Measurements from ENCODE around the gene CRB2.
A peak's percentile ranks its signal among the peaks of the same experiment; 100 is the strongest.

Gene CRB2

GRCh38 chr9:123373946-123374345, 17.9 kb downstream of the CRB2 start:
- no peaks in the 10 kb centered on the region for H3K9me3 Mint-ChIP-seq
- H3K36me3 Mint-ChIP-seq = no peaks in the 10 kb centered on the region
- DNase-seq (ENCODE audit: low spot score in 2 of 2) (no peak), ATAC-seq (no peak)
- H3K4me1 Mint-ChIP-seq = peaks cover 15% of the 10 kb centered on the region
- no peak overlapping the region for H3K27ac Mint-ChIP-seq
- H3K4me3 Mint-ChIP-seq = no peak overlapping the region

- Mint-ChIP-seq H3K4me3 (no peak overlapping the region), H3K9me3 (no peaks in the 10 kb centered on the region), H3K36me3 (no peaks in the 10 kb centered on the region), H3K27ac (no peak overlapping the region), H3K4me1 (peaks cover 15% of the 10 kb centered on the region)
- no peak for DNase-seq (ENCODE audit: low spot score in 2 of 2)
- ATAC-seq = no peak
Measured at GRCh38 chr9:123375469-123376132, 19.6 kb downstream of the CRB2 start.

- Mint-ChIP-seq H3K36me3 (no peaks in the 10 kb centered on the region), H3K9me3 (no peaks in the 10 kb centered on the region), H3K4me1 (peaks cover 15% of the 10 kb centered on the region), H3K27ac (no peak overlapping the region), H3K4me3 (no peak overlapping the region)
- no peak for ATAC-seq
- DNase-seq (ENCODE audit: low spot score in 2 of 2) = no peak
Measured at GRCh38 chr9:123376218-123377071, 20.4 kb downstream of the CRB2 start.

GRCh38 chr9:123377211-123377971, 21.4 kb downstream of the CRB2 start:
- DNase-seq (ENCODE audit: low spot score in 2 of 2) = no peak
- Mint-ChIP-seq H3K4me1 (peaks cover 14% of the 10 kb centered on the region), H3K4me3 (no peak overlapping the region), H3K27ac (no peak overlapping the region), H3K9me3 (no peaks in the 10 kb centered on the region), H3K36me3 (no peaks in the 10 kb centered on the region)
- no peak for ATAC-seq

- no peaks in the 10 kb centered on the region for H3K9me3 Mint-ChIP-seq
- no peak for DNase-seq (ENCODE audit: low spot score in 2 of 2)
- H3K27ac Mint-ChIP-seq = no peak overlapping the region
- ATAC-seq = no peak
- H3K4me3 Mint-ChIP-seq = no peak overlapping the region
- peaks cover 9% of the 10 kb centered on the region for H3K4me1 Mint-ChIP-seq
- H3K36me3 Mint-ChIP-seq = no peaks in the 10 kb centered on the region
Measured at GRCh38 chr9:123378025-123378424, 22.0 kb downstream of the CRB2 start.

GRCh38 chr9:123378956-123379660, 23.1 kb downstream of the CRB2 start:
- no peak overlapping the region for H3K27ac Mint-ChIP-seq
- no peaks in the 10 kb centered on the region for H3K9me3 Mint-ChIP-seq
- H3K4me1 Mint-ChIP-seq = peaks cover 9% of the 10 kb centered on the region
- no peaks in the 10 kb centered on the region for H3K36me3 Mint-ChIP-seq
- no peak overlapping the region for H3K4me3 Mint-ChIP-seq
- DNase-seq (ENCODE audit: low spot score in 2 of 2) = no peak
- ATAC-seq = no peak

- no peak for ATAC-seq
- no peak for DNase-seq (ENCODE audit: low spot score in 2 of 2)
- no peaks in the 10 kb centered on the region for H3K4me1 Mint-ChIP-seq
- H3K4me3 Mint-ChIP-seq = no peak overlapping the region
- H3K9me3 Mint-ChIP-seq = no peaks in the 10 kb centered on the region
- peak overlapping the region; percentile 74 for H3K27ac Mint-ChIP-seq
- H3K36me3 Mint-ChIP-seq = peaks cover 5% of the 10 kb centered on the region
Measured at GRCh38 chr9:123380852-123381705, 25.1 kb downstream of the CRB2 start.

- Mint-ChIP-seq H3K4me1 (peaks cover 6% of the 10 kb centered on the region), H3K9me3 (no peaks in the 10 kb centered on the region), H3K4me3 (no peak overlapping the region), H3K36me3 (peaks cover 5% of the 10 kb centered on the region), H3K27ac (no peak overlapping the region)
- ATAC-seq (no peak), DNase-seq (ENCODE audit: low spot score in 2 of 2) (no peak)
Measured at GRCh38 chr9:123382653-123383511, 26.9 kb downstream of the CRB2 start.

- no peak overlapping the region for H3K4me3 Mint-ChIP-seq
- ATAC-seq = no peak
- no peaks in the 10 kb centered on the region for H3K9me3 Mint-ChIP-seq
- H3K27ac Mint-ChIP-seq = no peak overlapping the region
- H3K4me1 Mint-ChIP-seq = peaks cover 6% of the 10 kb centered on the region
- DNase-seq (ENCODE audit: low spot score in 2 of 2) = no peak
- H3K36me3 Mint-ChIP-seq = peaks cover 5% of the 10 kb centered on the region
Measured at GRCh38 chr9:123383512-123384170, 27.6 kb downstream of the CRB2 start.

- no peak overlapping the region for H3K27ac Mint-ChIP-seq
- peaks cover 6% of the 10 kb centered on the region for H3K4me1 Mint-ChIP-seq
- ATAC-seq (no peak), DNase-seq (ENCODE audit: low spot score in 2 of 2) (no peak)
- no peak overlapping the region for H3K4me3 Mint-ChIP-seq
- peaks cover 10% of the 10 kb centered on the region for H3K36me3 Mint-ChIP-seq
- no peaks in the 10 kb centered on the region for H3K9me3 Mint-ChIP-seq
Measured at GRCh38 chr9:123387686-123388085, 31.7 kb downstream of the CRB2 start.

GRCh38 chr9:123389070-123389469, 33.1 kb downstream of the CRB2 start:
- ATAC-seq (no peak), DNase-seq (ENCODE audit: low spot score in 2 of 2) (no peak)
- Mint-ChIP-seq H3K27ac (no peak overlapping the region), H3K4me1 (peaks cover 6% of the 10 kb centered on the region), H3K4me3 (no peak overlapping the region), H3K36me3 (peaks cover 10% of the 10 kb centered on the region), H3K9me3 (no peaks in the 10 kb centered on the region)

- H3K9me3 Mint-ChIP-seq = no peaks in the 10 kb centered on the region
- no peak for ATAC-seq
- peaks cover 10% of the 10 kb centered on the region for H3K36me3 Mint-ChIP-seq
- DNase-seq (ENCODE audit: low spot score in 2 of 2) = no peak
- H3K4me1 Mint-ChIP-seq = peaks cover 6% of the 10 kb centered on the region
- no peak overlapping the region for H3K27ac Mint-ChIP-seq
- no peak overlapping the region for H3K4me3 Mint-ChIP-seq
Measured at GRCh38 chr9:123389698-123390097, 33.7 kb downstream of the CRB2 start.

GRCh38 chr9:123390337-123391135, 34.5 kb downstream of the CRB2 start:
- Mint-ChIP-seq H3K9me3 (no peaks in the 10 kb centered on the region), H3K4me3 (no peak overlapping the region), H3K4me1 (peaks cover 6% of the 10 kb centered on the region), H3K36me3 (peaks cover 6% of the 10 kb centered on the region), H3K27ac (no peak overlapping the region)
- ATAC-seq (no peak), DNase-seq (ENCODE audit: low spot score in 2 of 2) (no peak)

All from stimulated activated effector memory CD8-positive, alpha-beta T cell treated with anti-CD3 and anti-CD28 coated beads, Interleukin-12 subunit alpha, Interleukin-12 subunit beta, amount 100 ng/mL, for 72 hours (primary cell).